ENCODE results near the gene RTKN. TPM values are rescaled to one million over a fixed set of nuclear protein-coding genes. Genes with fewer than 3 reads are reported as not detected.
"Not testable (repeated sequence)": the region's sequence is repeated elsewhere in the genome, so short reads cannot be mapped to it uniquely, and the experiment has no call there.

Gene RTKN
- total RNA-seq (2014; rRNA removed; shearing (Covaris generic)), result 15.1 and 17.7 TPM in 2 replicates

DNA sequence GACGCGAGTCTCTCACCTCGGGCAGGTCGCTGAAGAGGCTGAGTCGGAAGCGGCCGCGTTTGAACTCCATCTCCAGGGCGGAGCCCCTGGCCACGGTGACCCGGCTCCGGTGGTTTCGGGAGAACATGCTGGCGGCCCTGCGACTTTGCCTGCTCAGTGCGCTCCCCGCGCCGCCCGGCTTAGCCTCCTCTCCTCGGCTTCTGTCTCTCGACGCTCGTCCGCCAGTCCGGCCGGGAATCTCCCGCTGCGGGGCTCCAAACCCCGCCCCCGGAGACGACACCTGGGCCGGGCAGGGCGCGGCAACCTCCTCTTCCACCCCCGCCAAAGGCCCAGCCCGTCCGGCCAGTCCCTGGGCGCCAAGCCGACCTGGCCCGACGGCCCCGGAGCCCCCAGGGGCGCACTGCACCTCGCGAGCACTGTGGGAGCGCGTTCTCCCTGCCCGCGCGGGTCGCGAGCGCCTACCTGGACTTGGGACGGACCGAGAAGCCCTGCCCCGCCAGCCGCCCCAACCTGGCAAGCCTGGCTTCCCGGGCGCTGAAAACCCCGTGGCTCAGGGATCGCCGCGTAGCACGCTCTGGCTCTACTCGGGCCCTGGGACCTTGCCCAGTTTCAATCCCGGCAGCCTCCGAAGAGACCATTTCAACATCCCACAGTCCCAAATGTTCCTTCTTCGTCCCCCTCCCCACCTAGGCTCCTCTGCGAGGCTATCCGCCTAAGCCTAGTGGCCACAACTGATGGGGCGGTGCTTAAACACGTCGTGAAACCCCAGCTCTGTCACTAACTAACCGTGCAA, at the start of gene RTKN:
Gene RTKN, minus strand, starts transcription at position 248 of the 793 bp plus-strand sequence. Its CDS starts 121 bp downstream, at position 127.
- no peak for DNase-seq (ENCODE audit: low read depth)

DNA sequence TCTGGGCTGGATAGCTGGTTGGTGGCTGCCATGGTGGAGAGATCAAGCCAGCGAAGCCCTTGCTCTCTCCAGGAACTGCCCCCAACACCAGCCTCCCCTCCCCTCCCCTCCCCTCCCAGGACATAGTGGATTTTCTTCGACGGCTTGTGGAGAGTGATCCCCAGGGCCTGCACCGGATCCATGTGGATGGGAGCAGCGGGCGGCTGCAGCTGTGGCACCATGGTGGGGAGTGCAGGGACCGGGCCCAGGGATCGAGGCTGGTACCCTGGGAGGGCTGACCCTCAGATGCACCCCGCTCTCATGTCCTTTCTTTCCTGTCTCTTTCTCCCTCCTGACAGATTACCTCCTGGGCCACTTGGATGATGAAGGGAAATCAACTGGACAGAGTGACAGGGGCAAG, 48.2 kb upstream of the RTKN start:
- DNase-seq (ENCODE audit: low read depth), result no peak

- DNase-seq (ENCODE audit: low read depth), result no peak
Observed at GRCh38 chr2:74488643-74489481, 47.1 kb upstream of the RTKN start.

- no peak for DNase-seq (ENCODE audit: low read depth)
Observed at GRCh38 chr2:74486141-74486540, 44.4 kb upstream of the RTKN start.

DNA sequence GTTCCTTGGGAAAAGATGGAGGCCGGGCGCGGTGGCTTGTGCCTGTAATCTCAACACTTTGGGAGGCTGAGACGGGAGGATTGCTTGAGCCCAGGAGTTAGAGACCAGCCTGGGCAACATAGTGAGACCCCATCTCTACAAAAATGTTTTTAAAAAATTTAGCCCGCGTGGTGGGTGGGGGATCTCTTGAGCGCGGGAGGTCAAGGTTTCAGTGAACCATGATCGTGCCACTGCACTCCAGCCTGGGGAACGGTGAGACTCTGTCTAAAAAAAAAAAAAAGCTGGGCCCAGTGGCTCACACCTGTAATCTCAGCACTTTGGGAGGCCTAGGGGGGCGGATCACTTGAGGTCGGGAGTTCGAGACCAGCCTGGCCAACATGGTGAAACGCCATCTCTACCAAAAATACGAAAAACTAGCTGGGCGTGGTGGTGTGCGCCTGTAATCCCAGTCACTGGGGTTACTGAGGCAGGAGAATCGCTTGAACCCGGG, 42.0 kb upstream of the RTKN start:
- DNase-seq (ENCODE audit: low read depth), result not testable (repeated sequence)

DNA sequence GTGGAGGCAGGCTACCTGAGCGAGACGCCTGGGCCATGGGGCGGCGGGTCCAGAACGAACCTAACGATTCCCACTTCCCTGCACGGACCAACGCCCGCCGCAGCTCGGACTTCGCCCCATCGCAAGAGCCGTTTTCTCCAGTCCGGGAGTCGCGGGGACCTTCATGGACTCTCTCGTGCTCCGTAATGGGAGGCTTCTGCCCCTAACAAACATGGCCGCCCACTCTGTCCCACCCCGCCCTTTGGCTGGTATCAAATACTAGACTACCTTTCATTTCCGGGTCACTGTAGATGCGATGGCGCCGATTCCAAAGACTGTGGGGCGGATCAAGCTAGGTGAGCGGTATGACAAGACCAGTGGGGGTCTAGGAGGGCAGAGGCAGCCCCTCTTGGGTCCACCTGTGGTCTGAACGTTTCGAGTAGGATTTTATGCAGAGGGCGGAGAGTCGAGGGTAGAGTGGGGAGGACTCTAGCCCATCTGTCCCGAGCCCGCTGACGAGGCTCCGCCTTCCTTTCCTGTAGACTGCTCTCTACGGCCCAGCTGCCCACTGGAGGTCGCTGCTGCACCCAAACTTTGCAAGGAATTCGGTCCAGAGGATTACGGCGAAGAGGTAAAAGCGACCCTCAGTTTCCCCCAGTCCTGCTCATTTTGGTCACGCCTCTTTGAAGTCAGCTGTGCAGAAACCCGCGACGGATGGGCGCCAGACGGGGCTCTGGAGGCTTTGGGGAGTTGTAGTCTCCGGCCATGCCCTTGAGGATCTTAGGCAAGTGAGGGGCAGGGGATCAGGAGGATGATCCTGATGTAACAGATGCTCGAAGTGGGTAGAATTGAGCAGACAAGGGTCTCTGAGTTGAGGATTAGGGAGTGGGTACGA, 41.3 kb upstream of the RTKN start, which contains the start of the genes CCDC142 and TTC31:
Gene CCDC142, minus strand, starts transcription at position 198 of the 874 bp plus-strand sequence. Its CDS starts 161 bp downstream, at position 37.
Gene TTC31, plus strand, starts transcription at position 281 of the 874 bp plus-strand sequence. Its CDS starts 15 bp downstream, at position 296.
- peak; percentile 95 for DNase-seq (ENCODE audit: low read depth)

GRCh38 chr2:74481961-74482800, 40.4 kb upstream of the RTKN start:
- DNase-seq (ENCODE audit: low read depth), result no peak

GRCh38 chr2:74481431-74481830, 39.7 kb upstream of the RTKN start:
- DNase-seq (ENCODE audit: low read depth), result no peak

- DNase-seq (ENCODE audit: low read depth), result no peak
Observed at GRCh38 chr2:74474899-74475298, 33.2 kb upstream of the RTKN start.

- no peak for DNase-seq (ENCODE audit: low read depth)
Observed at GRCh38 chr2:74474481-74474880, 32.7 kb upstream of the RTKN start.

- no peak for DNase-seq (ENCODE audit: low read depth)
Observed at GRCh38 chr2:74472945-74473258, 31.2 kb upstream of the RTKN start.

DNA sequence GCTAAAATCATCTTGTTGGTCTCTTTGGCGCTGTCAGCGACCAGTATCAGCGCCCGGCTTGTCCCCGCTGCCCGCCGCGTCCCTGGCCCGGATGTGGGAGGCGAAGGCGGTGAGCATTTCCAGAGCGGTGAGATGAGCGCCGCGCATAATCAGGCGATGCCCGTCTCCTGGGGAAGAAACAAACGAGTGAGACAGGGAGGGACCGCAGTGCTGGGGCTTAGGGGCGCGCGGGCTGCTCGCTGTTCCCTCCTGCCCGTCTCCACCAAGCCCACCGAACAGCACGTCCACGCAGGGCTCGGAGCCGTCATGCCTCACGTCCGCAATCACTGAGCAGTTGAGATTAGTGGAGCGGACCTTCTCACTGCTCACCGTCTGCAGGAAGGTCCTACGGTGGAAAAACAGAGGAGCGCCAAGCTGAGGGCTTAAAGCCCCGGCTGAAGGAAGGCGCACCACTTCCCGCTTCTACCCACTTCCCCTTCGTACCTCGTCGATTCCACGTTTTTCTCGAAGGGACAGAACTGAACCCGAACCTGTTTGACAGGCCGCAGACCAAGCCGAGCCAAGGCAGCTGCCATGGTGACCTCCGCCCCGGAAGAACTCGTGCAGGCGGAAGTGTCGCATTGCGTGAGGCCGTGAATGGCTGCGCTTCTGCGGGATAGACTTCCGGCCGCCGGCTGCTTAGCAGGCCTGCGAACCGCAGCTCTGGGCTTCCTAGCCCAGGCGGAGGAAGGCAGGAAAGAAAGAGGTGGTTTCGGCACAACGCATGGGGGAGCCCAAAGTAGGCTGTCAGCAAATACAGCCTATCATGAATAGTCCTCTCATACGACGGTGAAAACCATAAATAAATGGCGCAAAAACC, 30.6 kb upstream of the RTKN start, which contains the start of gene MRPL53:
Gene MRPL53, minus strand, starts transcription at position 595 of the 859 bp plus-strand sequence. Its CDS starts 20 bp downstream, at position 575.
- DNase-seq (ENCODE audit: low read depth), result peak; percentile 96

DNA sequence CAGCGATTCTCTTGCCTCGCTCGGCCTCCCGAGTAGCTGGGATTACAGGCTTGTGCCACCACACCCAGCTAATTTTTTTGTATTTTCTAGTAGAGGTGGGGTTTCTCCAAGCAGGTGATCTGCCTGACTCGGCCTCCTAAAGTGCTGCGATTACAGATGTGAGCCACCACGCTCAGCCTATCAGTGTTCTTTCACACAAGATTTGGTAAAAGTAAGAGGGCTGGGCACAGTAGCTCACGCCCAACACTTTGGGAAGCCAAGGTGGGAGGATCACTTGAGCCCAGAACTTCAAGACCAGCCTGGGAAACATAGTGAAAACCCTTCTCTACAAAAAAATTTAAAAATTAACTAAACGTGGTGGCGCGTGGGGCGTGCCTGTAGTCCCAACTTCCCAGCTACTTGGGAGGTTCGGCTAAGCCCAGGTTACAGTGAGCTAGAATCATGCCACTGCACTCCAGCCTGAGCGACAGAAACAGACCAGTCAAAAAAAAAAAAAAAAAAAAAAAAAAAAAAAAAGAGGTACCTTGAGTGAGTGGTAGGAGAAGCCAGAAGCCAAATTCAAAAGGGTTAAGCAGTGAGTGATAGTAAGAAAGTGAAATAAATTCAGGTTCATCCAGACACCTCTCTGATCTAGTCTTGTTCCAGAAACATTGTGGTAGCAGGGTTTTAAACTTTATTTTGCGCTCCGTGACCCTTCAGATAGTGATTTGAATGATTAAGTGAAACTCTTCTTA, 29.8 kb upstream of the RTKN start:
- DNase-seq (ENCODE audit: low read depth), result no peak

- not testable (repeated sequence) for DNase-seq (ENCODE audit: low read depth)
Observed at GRCh38 chr2:74470742-74471141, 29.0 kb upstream of the RTKN start.

GRCh38 chr2:74464406-74464805, 22.7 kb upstream of the RTKN start:
- no peak for DNase-seq (ENCODE audit: low read depth)

GRCh38 chr2:74462786-74463105, 21.0 kb upstream of the RTKN start:
- no peak for DNase-seq (ENCODE audit: low read depth)

DNA sequence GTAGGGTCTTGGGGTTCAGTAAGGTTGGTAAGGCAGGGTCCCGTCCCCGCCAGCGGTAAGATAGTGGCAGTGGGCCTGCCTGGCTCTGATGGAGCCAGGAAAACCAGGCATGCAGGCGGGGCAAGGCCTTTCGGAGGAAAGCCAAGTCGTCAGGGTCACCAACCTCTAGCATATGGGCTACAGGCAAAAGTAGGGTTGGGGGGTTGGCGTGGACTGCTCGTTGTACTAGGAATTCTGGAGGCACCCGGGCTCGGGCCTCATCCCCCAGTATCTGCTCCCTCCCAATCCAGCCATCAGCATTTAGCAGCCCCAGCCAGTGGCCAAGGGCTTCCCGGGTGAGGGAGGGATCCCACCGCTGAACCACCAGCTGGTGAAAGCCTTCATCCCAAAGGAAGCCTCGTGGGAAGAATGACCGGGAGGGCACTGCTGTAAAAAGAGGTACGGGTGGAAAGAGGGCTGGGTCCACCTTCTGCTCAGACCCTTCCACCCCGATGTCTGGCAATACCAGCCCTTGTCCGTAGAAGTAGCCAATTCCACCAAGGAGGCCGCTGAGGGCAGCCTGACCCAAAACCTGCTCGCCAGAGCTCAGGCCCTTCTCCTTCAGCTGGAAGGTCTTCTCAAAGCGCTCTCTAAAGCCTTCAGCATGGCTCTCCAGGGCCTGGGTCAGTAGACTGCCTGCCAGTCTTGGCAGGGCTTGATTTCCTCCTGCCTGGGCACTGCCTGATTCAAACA, 20.5 kb upstream of the RTKN start:
- no peak for DNase-seq (ENCODE audit: low read depth)

Measured in RPMI7951 (cell line).